Stomach (tissue), 9 donors: Measurements from ENCODE around the gene INSR. TPM values are rescaled to one million over a fixed set of nuclear protein-coding genes. Genes with fewer than 3 reads are reported as not detected.

ENCODE experiments used
- DNase-seq, 2 donors: peaks; one replicate each; pipeline versions ENCODE4 v3.0.0 to v3.0.0-alpha.2; 2013 to 2019
- H3K27ac ChIP-seq, 5 donors: fragments of 200-600 bp in 4 of 5; sonication (generic) in 4 of 5; one replicate each; pipeline ENCODE4 v1.5.1; 2013 to 2019; ENCODE audit warnings: mild to moderate bottlenecking in 1 of 5, moderate library complexity in 1 of 5
- H3K27me3 ChIP-seq, 3 donors: fragments of 200-600 bp; sonication (generic); one replicate each; pipeline ENCODE4 v1.5.1; 2017 to 2019; ENCODE audit warnings: mixed run types in 1 of 3
- H3K36me3 ChIP-seq, 4 donors: fragments of 200-600 bp; sonication (generic); 1 replicate in 3 of 4; 2 replicates in 1 of 4; pipeline ENCODE4 v1.5.1; 2016 to 2019
- H3K4me1 ChIP-seq, 4 donors: fragments of 200-600 bp; sonication (generic); one replicate each; pipeline ENCODE4 v1.5.1; 2016 to 2019
- H3K4me3 ChIP-seq, 4 donors: fragments of 200-600 bp; sonication (generic) in 3 of 4; one replicate each; pipeline ENCODE4 v1.5.1; 2016 to 2019; ENCODE audit warnings: mild to moderate bottlenecking in 1 of 4
- H3K9me3 ChIP-seq, 4 donors: fragments of 200-600 bp; sonication (generic); one replicate each; pipeline ENCODE4 v1.5.1; 2016 to 2019
- EP300 ChIP-seq: sonication (generic); formaldehyde crosslinking; IDR thresholded peaks from one replicate; pipeline ENCODE4 v1.6.1; 2017; ENCODE audit warnings: antibody characterized with exemption
- POLR2A ChIP-seq, 4 donors: fragments of 450-650 bp; IDR thresholded peaks; one replicate each; pipeline ENCODE4 v1.6.1; 2016; ENCODE audit warnings: antibody characterized with exemption in 4 of 4, control low read depth in 2 of 4, mild to moderate bottlenecking in 1 of 4, moderate library complexity in 1 of 4
- POLR2AphosphoS5 ChIP-seq, 3 donors: sonication (generic); formaldehyde crosslinking; IDR thresholded peaks; one replicate each; pipeline ENCODE4 v1.6.1; 2016; ENCODE audit warnings: antibody characterized with exemption in 3 of 3
- WGBS, 5 donors: extraction: QIAGEN DNeasy Blood & Tissue Kit in 3 of 5; methylation state at CpG; one replicate each; pipeline versions ENCODE4 v1.1.5 to v1.1.7; 2013 to 2018; 5-methylcytosine and 5-hydroxymethylcytosine counted together
- intact Hi-C: fragments of 100-400 bp; cut with DNase I; formaldehyde crosslinking; loops from one replicate; pipeline ENCODE4 v1.15.1; 2023; ENCODE audit warnings: low total_unique reads
- polyA plus RNA-seq, 3 donors: library from polyadenylated mRNA; stranded (reverse); fragments of 200-250 nt; gene quantifications; one replicate each; pipeline ENCODE4 v1.2.3, GENCODE V29; 2013
- total RNA-seq, 5 donors: library from RNA; depleted of rRNA; stranded (reverse); fragments of >200 nt; gene quantifications; one replicate each; pipeline versions ENCODE4 v1.1.0 to v1.2.3, GENCODE V29; 2014 to 2016
- TF ChIP-seq, protein P1 (sequence below), 7 experiments: fragments of 450-650 bp in 4 of 7; fragments of 200-600 bp in 3 of 7; sonication (generic) in 3 of 7; IDR thresholded peaks; one replicate each; pipeline ENCODE4 v1.5.1; 2016 to 2019; ENCODE audit warnings: antibody characterized with exemption in 7 of 7, control low read depth in 2 of 7, mild to moderate bottlenecking in 1 of 7
- donor health status: healthy with polysubstance abuse.
- donor health status: Bipolar disorder and iron deficiency.
- donor health status: healthy.

INSR gene
- total and polyA plus RNA-seq, 8 donors: 4.4 to 513 (median 66.4) TPM

DNA sequence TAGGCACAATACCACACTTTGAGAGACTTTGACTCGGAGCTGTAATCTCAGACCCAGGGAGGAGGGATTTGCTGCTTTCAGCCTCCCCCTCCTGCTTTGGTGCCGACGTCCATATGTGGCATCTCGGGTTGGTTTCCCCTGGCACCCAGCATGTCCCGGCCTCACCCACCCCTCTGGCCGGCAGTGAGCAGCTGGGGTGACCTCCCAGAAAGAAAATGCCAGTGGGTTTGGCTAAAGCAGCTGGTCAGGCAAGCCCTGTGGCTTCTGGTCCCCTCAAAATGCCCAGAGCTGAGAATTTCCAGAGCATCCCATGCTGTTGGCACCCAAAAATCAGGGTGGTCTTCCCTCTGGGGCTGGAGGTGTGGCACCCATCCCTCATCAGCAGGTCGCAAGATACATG, 34.1 kb downstream of the INSR start:
- WGBS, 5 donors: 77 to 91% (median 83%) methylated on average over 6 to 7 of the region's 7 CpGs
- no peak for DNase-seq
- no peaks in the 10 kb centered on the region for H3K27me3 ChIP-seq
- no peaks in the 10 kb centered on the region for H3K9me3 ChIP-seq
- H3K4me3 ChIP-seq: no peak overlapping the region
- peaks cover 16 to 92% (median 46%) of the 10 kb centered on the region in 4 donors for H3K4me1 ChIP-seq
- TF ChIP-seq POLR2A (IDR thresholded peaks at IDR 0.05) (no peak), EP300 (no peak), POLR2AphosphoS5 (IDR thresholded peaks at IDR 0.05) (no peak)
- TF ChIP-seq, protein P1, sequence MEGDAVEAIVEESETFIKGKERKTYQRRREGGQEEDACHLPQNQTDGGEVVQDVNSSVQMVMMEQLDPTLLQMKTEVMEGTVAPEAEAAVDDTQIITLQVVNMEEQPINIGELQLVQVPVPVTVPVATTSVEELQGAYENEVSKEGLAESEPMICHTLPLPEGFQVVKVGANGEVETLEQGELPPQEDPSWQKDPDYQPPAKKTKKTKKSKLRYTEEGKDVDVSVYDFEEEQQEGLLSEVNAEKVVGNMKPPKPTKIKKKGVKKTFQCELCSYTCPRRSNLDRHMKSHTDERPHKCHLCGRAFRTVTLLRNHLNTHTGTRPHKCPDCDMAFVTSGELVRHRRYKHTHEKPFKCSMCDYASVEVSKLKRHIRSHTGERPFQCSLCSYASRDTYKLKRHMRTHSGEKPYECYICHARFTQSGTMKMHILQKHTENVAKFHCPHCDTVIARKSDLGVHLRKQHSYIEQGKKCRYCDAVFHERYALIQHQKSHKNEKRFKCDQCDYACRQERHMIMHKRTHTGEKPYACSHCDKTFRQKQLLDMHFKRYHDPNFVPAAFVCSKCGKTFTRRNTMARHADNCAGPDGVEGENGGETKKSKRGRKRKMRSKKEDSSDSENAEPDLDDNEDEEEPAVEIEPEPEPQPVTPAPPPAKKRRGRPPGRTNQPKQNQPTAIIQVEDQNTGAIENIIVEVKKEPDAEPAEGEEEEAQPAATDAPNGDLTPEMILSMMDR (IDR thresholded peaks at IDR 0.05): no peak
- intact Hi-C loops: no loop called here
- H3K27ac ChIP-seq: peak overlapping the region in 1 of 5 donors; percentile 63
- peaks cover 0 to 9% (median 3%) of the 10 kb centered on the region in 4 donors for H3K36me3 ChIP-seq

DNA sequence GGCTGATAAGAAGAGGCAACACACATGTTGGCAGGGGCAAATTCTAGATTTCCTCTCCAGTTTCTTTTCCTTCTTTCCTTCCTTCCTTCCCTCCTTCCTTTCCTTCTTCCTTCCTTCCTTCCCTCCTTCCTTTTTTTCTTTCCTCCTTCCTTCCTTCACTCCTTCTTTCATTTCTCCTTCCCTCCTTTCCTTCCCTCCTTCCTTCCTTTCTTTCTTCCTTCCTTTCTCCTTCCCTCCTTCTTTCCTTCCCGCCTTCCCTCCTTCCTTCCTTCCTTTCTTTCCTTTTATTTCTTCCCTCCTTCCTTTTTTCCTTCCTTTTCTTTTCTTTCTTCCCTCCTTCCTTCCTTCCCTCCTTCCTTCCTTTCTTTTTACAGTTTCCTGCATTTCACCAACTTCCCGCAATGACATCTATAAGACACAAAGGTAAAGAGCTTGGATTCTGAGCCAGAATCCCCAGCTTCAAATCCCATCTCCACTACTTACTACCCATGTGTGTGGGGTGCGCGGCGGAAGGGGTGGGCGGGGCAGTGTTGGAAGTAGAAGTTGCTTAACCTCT, 35.3 kb downstream of the INSR start:
- H3K4me1 ChIP-seq: peaks cover 20 to 90% (median 48%) of the 10 kb centered on the region in 4 donors
- no peaks in the 10 kb centered on the region for H3K9me3 ChIP-seq
- no peak for DNase-seq
- intact Hi-C loops: no loop called here
- H3K36me3 ChIP-seq: peaks cover 0 to 9% (median 3%) of the 10 kb centered on the region in 4 donors
- TF ChIP-seq POLR2A (IDR thresholded peaks at IDR 0.05) (no peak), EP300 (no peak), POLR2AphosphoS5 (IDR thresholded peaks at IDR 0.05) (no peak)
- TF ChIP-seq, protein P1 (IDR thresholded peaks at IDR 0.05): no peak
- peak overlapping the region in 1 of 5 donors; percentile 46 for H3K27ac ChIP-seq
- WGBS, 5 donors: 89 to 94% (median 93%) methylated on average over 6 of the region's 6 CpGs
- H3K4me3 ChIP-seq: no peak overlapping the region
- H3K27me3 ChIP-seq: no peaks in the 10 kb centered on the region

DNA sequence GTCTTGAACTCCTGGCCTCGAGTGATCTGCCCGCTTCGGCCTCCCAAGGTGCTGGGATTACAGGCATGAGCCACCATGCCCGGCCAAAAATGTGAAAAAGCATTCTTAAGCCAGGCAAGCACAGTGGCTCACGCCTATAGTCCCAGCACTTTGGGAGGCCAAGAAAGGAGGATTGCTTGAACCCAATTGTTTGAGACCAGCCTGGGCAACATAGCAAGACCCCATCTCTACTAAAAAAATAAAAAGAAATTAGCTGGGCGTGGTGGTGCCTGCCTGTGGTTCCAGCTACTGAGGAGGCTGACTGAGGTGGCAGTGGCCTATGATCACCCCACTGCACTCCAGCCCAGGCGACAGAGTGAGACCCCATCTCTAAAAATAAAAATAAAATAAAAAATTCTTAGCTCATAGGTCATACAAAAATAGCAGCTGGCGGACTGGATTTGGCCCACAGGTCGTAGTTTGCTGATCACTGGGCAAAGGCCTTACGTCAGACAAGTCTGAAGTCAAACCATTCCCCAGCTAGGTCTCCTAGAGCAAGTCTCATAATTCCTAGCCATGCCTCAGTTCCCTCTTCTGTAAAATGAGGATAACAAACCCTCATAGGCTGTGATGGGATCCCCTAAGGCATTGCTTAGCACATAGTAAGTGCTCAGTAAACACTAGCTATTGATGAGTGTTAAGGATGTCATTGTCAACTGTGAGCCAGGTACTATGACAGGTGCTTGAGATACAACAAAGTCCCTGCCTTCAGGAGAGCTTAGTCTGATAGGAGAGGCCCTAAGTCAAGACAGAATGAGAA, 36.0 kb downstream of the INSR start:
- Histone ChIP-seq H3K27ac (peak overlapping the region in 3 of 5 donors; percentile 7 to 46 (median 30)), H3K36me3 (peaks cover 0 to 9% (median 3%) of the 10 kb centered on the region in 4 donors), H3K4me3 (no peak overlapping the region), H3K9me3 (no peaks in the 10 kb centered on the region), H3K27me3 (no peaks in the 10 kb centered on the region), H3K4me1 (peaks cover 20 to 86% (median 48%) of the 10 kb centered on the region in 4 donors)
- WGBS, 5 donors: 88 to 96% (median 94%) methylated on average over 10 of the region's 10 CpGs
- intact Hi-C loops: no loop called here
- TF ChIP-seq, protein P1 (IDR thresholded peaks at IDR 0.05): no peak
- no peak for TF ChIP-seq EP300
- TF ChIP-seq POLR2A (IDR thresholded peaks at IDR 0.05): no peak
- no peak for TF ChIP-seq POLR2AphosphoS5 (IDR thresholded peaks at IDR 0.05)
- peak in 1 of 2 donors; percentile 27 for DNase-seq

DNA sequence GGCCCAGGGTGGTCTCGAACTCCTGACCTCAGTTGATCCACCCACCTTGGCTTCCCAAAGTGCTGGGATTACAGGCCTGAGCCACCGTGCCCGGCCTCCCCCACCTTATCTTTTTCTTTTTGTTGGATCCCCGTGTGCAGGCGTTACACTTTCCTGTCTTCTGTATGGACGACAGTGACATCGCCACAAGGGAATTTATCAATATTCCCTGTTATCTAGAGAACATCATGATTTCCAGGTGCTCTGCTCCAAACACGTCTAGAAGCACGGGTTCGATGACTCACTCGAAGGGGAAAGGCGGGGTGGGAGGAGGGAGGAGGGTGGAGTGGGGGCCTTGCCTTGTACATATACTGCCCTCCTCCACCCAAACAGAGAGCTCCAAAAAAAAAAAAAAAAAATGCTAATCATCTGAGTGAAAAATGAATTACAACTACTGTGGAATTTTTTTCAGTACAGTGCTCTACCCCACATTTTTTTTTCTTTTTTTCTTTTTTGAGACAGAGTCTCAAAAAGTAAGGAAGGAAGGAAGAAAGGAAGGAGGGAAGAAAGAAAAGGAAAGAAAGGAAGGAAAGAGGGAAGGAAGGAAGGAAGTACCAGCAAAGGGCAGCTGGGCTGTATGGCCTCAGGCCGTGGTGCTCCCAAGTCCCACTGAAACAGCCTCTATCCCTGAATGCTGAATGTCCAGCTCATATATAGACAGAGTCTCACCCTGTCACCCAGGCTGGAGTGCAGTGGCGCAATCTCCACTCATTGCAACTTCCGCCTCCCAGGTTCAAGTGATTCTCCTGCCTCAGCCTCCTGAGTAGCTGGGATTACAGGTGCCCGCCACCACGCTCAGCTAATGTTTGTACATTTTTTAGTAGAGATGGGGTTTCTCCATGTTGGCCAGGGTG, 36.8 kb downstream of the INSR start:
- 54 to 61% (median 57%) methylated on average over 17 of the region's 17 CpGs for WGBS, 5 donors
- no peak overlapping the region for H3K4me3 ChIP-seq

More for the DNA sequence above, 36.8 kb downstream of the INSR start:
- intact Hi-C loops: no loop called here
- peak; percentile 59 to 80 for DNase-seq
- H3K4me1 ChIP-seq: peaks cover 20 to 79% (median 44%) of the 10 kb centered on the region in 4 donors
- peaks cover 0 to 3% (median 1%) of the 10 kb centered on the region in 4 donors for H3K36me3 ChIP-seq
- peak overlapping the region in 3 of 5 donors; percentile 7 to 46 (median 33) for H3K27ac ChIP-seq
- no peaks in the 10 kb centered on the region for H3K27me3 ChIP-seq
- TF ChIP-seq, protein P1 (IDR thresholded peaks at IDR 0.05): no peak
- TF ChIP-seq POLR2AphosphoS5 (IDR thresholded peaks at IDR 0.05): peak in 1 of 3 donors; percentile 38
- TF ChIP-seq EP300: no peak
- no peak for TF ChIP-seq POLR2A (IDR thresholded peaks at IDR 0.05)
- no peaks in the 10 kb centered on the region for H3K9me3 ChIP-seq
